Neutrophil (primary cell): ENCODE data around the gene DAD1.

Source experiments
- H3K27ac ChIP-seq: fragments of 200-600 bp; sonication (generic); 2 replicates; pipeline ENCODE4 v1.5.1; 2016; ENCODE audit warnings: mild to moderate bottlenecking, moderate library complexity
- H3K27me3 ChIP-seq: fragments of 200-600 bp; sonication (generic); 2 replicates; pipeline ENCODE4 v1.6.0; 2016; ENCODE audit warnings: mild to moderate bottlenecking
- H3K36me3 ChIP-seq: fragments of 200-600 bp; sonication (generic); 2 replicates; pipeline ENCODE4 v1.5.1; 2017
- H3K4me1 ChIP-seq, 2 experiments: fragments of 200-600 bp in 1 of 2; sonication (generic) in 1 of 2; 1 replicate in 1 of 2; 2 replicates in 1 of 2; pipeline versions ENCODE4 v1.5.1 to v1.6.1; 2013 to 2016; ENCODE audit warnings: low read depth in 1 of 2, low read length in 1 of 2, mild to moderate bottlenecking in 1 of 2, moderate library complexity in 1 of 2; ENCODE audit not compliant: control insufficient read depth in 1 of 2, insufficient read depth in 1 of 2
- H3K4me3 ChIP-seq, 2 experiments: fragments of 200-600 bp in 1 of 2; sonication (generic) in 1 of 2; 1 replicate in 1 of 2; 2 replicates in 1 of 2; pipeline ENCODE4 v1.5.1; 2013 to 2016; ENCODE audit warnings: low read depth in 1 of 2, low read length in 1 of 2, mild to moderate bottlenecking in 1 of 2, moderate library complexity in 1 of 2
- H3K9me3 ChIP-seq: fragments of 200-600 bp; sonication (generic); 2 replicates; pipeline ENCODE4 v1.5.1; 2016
- CTCF ChIP-seq: fragments of 200-600 bp; sonication (generic); IDR thresholded peaks from 2 replicates; pipeline ENCODE4 v1.5.1; 2016; ENCODE audit warnings: antibody characterized with exemption

DAD1 gene

GRCh38 chr14:22613736-22614239, 24.8 kb upstream of the DAD1 start:
- TF ChIP-seq CTCF: no peak
- H3K9me3 ChIP-seq: no peaks in the 10 kb centered on the region
- no peak overlapping the region for H3K4me3 ChIP-seq
- H3K36me3 ChIP-seq: peaks cover 40% of the 10 kb centered on the region
- H3K27me3 ChIP-seq: no peaks in the 10 kb centered on the region
- H3K4me1 ChIP-seq: no peaks in the 10 kb centered on the region
- H3K27ac ChIP-seq: no peak overlapping the region

DNA sequence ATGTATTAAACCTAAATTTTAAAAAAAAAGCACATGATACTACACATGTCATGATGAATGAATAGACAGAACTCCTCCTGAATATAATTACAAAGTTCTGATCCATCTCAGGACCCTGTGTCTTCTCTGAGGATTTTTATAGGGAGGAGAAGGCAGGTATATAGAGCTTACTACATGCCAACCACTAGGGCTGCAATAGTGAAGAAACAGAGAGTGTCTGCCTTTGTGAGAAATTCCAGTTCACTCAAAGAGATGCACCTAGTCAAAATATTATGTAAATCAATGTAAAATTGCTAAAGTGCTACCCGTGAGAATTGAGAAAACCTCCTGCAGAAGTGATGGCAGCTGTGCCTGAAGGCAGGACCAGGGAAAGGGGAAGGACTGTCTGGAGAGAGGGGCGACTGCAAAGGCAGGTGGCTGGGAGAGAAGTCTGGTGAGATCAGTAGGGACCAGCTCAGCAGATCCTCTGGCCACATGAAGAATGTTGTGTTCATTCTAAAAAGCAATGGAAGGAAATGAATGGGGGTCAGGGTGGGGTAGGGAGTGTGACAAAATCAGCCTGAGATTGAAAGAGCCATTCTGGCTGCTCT, 24.2 kb upstream of the DAD1 start:
- TF ChIP-seq CTCF: no peak
- peaks cover 46% of the 10 kb centered on the region for H3K36me3 ChIP-seq
- no peaks in the 10 kb centered on the region for H3K9me3 ChIP-seq
- no peaks in the 10 kb centered on the region for H3K4me1 ChIP-seq
- no peak overlapping the region for H3K4me3 ChIP-seq
- no peaks in the 10 kb centered on the region for H3K27me3 ChIP-seq
- H3K27ac ChIP-seq: no peak overlapping the region

- no peaks in the 10 kb centered on the region for H3K4me1 ChIP-seq
- no peak for TF ChIP-seq CTCF
Measured at GRCh38 chr14:22610931-22611330, 21.9 kb upstream of the DAD1 start.

GRCh38 chr14:22607291-22607690, 18.3 kb upstream of the DAD1 start:
- Histone ChIP-seq H3K9me3 (no peaks in the 10 kb centered on the region), H3K4me3 (no peak overlapping the region), H3K27me3 (no peaks in the 10 kb centered on the region), H3K4me1 (no peaks in the 10 kb centered on the region), H3K27ac (no peak overlapping the region), H3K36me3 (peaks cover 100% of the 10 kb centered on the region)
- no peak for TF ChIP-seq CTCF

More at GRCh38 chr14:22610931-22611330, 21.9 kb upstream of the DAD1 start:
- peaks cover 69% of the 10 kb centered on the region for H3K36me3 ChIP-seq
- no peaks in the 10 kb centered on the region for H3K27me3 ChIP-seq
- no peak overlapping the region for H3K27ac ChIP-seq
- H3K4me3 ChIP-seq: no peak overlapping the region
- no peaks in the 10 kb centered on the region for H3K9me3 ChIP-seq

GRCh38 chr14:22606380-22606779, 17.4 kb upstream of the DAD1 start:
- H3K27ac ChIP-seq: no peak overlapping the region
- H3K9me3 ChIP-seq: no peaks in the 10 kb centered on the region
- H3K27me3 ChIP-seq: no peaks in the 10 kb centered on the region
- no peak for TF ChIP-seq CTCF
- H3K36me3 ChIP-seq: peaks cover 100% of the 10 kb centered on the region
- no peak overlapping the region for H3K4me3 ChIP-seq
- H3K4me1 ChIP-seq: no peaks in the 10 kb centered on the region
